ENCODE measurements around the gene UBA52.
"Not testable (repeated sequence)": the region's sequence is repeated elsewhere in the genome, so short reads cannot be mapped to it uniquely, and the experiment has no call there.

UBA52 gene

DNA sequence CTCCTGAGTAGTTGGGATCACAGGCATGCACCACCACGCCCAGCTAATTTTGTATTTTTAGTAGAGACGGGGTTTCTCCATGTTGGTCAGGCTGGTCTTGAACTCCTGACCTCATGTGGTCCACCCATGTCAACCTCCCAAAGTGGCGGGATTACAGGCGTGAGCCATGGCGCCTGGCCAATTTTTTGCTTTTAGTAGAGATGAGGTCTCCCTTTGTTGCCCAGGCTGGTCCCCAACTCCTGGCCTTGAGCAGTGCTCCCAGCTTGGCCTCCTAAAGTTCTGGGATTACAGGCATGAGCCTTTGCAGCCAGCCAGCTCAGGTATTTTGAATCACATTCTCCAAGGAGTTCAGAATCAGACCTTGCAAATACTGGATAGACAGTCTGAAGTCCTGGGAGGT is 21.1 kb downstream of the UBA52 start:
- not testable (repeated sequence) for DNase-seq (ENCODE audit: low spot score); FAIRE-seq

DNA sequence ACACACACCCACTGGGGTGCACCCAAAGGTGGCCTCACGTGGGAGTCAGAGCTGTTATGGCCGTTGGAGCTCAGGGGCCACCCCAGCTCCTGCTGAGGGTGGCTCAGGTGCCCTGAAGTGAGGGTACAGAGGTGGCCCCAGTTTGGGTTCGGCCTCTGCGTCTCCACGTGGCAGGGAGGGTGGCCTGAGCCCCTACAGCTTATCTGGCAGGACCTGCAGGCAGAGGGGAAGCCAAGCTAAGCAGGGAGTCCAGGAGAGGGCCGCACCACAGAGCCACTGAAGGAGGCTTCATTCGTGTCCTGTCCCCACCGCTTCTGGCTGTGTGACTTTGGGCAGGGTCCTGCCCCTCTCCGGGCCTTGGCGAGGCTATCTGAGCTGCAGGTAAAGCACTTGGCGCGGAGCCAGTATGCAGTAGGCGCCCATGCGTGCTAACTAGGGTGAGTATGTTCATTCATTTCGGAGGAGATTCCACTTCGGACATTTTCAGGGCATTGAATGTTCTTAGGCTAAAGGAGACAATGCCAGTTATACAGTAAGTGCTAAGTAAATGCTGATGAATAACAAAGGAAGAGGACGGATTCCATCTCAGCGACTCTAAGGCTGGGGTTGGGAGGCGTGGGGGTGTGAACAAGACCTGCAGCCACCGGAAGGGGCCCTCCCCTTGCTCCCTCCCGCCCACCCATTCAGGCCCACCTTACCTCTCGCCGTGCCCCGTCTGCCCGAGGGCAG is 21.9 kb downstream of the UBA52 start:
- DNase-seq (ENCODE audit: low spot score), result no peak
- FAIRE-seq, result no peak

DNA sequence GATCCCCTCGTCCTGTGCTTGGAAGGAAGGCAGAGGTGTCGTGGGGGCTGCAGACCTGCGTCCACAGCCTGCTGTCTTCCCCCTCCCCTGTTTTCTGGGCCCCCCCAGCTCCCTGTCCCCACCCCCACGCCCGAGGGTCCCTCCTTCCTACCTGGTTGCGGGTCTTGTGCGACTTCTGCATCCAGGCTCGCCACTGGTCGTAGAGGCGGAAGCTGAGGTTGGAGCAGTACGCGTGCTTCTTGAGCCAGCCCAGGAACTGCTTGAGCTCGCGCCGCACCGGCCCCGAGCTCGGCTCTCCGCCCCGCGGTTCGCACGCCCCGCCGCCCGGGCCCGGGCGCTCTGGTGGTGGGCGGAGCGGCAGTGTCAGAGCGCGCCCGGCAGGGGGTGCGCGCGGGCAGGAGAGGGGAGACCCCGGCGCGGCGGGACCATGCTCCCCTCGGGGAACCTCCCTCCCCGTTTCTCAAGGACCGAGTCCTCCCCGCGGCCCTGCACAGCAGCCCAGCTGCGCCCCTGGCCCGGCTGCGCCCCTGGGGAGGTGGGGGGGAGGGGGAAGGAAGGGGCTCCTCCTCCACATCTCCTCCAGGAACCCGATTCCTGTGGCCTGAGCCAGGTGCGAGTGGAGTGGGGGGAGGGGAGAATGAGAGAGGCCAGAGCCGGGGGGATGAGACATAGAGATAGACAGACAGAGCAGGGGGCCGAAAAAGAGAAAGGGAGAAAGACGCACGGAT is 22.6 kb downstream of the UBA52 start:
- FAIRE-seq, result no peak
- peak; percentile 79 for DNase-seq (ENCODE audit: low spot score)

DNA sequence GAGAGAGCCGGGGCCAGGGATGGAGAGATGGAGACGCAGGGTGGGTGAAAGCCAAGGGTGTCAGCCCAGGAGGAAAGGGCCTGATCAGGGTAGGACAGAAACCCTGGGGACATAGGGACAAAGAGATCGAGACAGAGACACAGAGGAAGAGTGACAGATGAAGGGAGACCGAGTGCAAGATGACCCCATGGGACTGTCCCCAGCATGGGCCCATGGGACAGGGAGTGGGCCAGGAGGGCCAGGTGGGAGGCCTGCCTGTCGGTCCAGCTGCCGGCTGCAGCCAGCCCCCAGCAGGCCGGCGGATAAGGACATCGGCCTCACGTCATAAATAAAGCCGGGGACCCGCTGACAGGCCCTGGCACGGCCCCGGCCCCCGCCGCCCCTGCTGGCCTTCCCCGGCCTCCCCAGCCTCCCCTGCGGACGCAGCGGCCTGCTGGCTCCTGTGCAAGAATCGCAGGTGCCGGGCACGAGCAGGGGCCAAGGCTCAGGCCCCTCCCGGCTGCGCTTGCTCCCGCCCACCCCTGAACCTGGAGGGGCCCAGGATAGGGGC is 23.2 kb downstream of the UBA52 start:
- FAIRE-seq, result no peak
- DNase-seq (ENCODE audit: low spot score), result no peak

DNA sequence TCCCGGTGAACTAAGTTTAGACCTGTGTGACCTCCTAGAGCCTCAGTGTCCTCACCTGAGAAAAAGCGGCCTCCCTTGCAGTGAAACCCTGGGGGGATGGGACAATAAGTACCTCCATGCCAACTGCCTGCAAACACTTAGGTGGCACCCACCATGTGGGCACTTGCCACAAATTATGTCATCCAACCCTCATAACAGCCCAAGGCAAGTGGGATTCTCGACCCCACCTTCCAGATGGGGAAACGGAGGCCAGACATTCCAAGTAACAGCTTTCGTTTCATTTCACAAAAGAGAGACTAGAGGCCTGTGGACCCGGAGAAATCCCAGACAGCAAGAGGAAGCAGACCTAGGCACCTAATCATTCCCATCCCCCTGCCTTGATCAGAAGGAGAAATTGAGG is 23.8 kb downstream of the UBA52 start:
- FAIRE-seq (no peak), DNase-seq (ENCODE audit: low spot score) (no peak)

DNA sequence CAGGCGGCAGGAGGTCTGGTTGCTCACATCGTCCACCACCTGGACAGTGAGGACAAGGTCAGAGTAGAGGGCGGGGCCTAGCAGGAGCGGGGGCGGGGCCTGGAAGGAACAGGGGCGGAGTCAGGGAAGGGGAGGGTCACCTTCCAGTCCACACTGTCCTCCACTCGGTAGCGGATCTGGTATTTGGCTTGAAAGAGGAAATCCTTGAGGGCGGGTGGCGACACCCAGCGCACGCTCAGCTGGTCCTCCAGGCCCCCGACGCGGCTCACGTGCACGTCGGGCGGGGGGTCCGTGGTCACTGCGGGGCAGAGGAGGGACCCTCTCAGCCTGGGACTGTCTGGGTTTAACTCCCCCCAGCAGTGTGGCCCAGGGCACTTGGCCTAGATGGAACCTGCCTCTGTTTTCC is 25.1 kb downstream of the UBA52 start:
- FAIRE-seq, result no peak
- no peak for DNase-seq (ENCODE audit: low spot score)

DNA sequence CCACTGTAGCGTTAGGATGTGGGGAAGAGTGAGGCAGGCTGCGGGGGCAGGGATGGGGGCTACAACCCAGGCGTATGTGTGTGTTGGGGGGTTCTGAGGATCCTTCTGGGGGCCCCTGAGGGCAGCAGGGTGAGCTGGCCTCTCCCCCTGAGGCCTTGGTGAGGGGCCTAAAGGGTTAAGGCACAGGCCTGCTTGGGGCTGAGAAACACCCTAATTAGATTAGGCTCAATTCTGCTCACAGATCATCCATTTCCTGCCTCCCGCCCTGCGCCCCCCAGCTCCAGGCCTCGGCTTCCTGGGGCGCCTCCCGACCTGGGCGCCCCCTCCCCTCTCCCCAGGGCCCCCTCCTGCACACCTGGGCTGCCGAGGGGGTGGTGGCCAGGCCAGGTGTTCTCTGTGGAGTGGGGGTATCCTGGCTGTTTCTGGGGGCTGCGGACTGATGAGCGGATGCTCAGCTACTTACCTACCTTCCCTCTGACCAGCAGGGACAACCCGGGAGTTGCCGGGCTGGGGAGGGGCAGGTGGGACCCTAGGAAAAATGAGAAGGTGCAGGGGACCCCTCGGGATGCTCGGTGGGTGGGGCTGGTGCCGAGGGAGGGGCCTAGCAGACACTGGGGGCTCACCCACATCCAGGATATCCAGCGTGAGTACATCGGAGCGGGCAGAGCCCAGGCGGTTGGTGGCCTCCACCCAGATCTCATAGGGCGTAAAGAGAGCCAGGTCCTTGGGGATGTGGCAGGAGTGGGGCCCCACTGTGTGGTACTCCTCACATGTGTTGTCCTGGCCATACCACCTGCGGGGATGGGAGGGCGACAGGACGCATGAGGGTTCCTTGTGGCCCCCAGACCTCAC is 26.4 kb downstream of the UBA52 start:
- DNase-seq (ENCODE audit: low spot score), result no peak

DNA sequence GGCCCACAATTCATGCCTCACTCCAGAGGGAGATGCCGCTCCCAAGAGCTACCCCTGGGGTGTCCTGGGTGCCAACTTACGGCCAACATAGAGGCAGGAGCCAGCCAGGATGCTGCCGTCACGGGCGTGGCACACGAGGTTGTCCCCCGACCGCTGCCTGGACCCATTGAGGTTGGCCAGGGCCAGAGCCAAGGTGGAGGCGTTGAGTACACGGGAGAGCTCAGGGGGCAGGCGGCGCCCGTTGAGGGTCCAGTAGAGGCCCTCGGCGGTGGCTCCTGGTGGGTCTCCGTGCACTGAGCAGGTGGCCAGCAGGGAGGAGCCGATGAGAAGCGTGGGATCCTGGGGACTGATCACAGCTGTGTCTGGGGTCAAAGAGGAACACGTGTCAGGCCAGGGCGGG is 27.8 kb downstream of the UBA52 start:
- DNase-seq (ENCODE audit: low spot score) (no peak), FAIRE-seq (no peak)

More for the DNA sequence above, 26.4 kb downstream of the UBA52 start:
- FAIRE-seq, result no peak

DNA sequence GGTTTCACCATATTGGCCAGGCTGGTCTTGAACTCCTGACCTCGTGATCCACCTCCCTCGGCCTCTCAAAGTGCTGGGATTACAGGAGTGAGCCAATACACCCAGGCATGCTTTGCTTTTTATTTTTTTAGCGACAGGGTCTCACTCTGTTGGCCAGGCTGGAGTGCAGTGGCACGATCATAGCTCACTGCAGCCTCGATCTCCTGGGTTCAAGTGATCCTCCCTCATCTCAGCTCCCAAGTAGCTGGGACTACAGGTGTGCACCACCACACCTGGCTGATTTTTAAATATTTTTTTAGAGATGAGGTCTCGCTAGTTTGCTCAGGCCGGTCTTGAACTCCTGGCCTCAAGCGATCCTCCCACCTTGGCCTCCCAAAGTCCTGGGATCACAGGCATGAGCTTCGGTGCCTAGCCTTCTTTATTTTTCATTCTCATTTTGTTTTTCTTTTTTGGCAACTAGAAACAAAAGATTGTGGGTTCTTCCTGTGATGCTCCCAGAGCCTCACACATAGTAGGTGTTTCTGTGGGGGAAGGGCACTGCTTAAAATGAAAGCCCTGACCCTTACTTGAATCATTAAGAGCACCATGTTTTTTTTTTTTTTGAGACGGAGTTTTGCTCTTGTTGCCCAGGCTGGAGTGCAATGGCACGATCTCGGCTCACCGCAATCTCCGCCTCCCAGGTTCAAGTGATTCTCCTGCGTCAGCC is 29.2 kb downstream of the UBA52 start:
- not testable (repeated sequence) for DNase-seq (ENCODE audit: low spot score); FAIRE-seq

DNA sequence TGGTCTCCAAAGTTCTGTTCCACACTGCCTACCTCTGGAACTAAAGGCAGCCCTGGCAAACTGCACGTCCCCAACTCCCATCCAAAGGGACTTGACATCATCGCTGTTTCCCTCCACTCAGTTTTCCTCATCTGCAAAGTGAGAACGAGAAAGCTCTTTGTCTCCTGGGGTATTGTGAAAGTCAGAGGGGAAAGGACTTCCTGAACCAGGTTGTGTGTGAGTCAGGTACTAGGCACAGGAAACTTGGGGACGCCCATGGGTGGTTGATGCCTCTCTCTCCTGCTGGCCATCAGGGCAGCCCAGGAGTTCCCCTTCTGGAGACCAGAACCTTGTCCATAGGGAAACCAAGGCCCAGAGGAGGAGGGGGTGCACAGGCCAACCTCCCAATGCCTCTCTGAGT is 30.2 kb downstream of the UBA52 start:
- no peak for DNase-seq (ENCODE audit: low spot score)
- FAIRE-seq, result no peak

DNA sequence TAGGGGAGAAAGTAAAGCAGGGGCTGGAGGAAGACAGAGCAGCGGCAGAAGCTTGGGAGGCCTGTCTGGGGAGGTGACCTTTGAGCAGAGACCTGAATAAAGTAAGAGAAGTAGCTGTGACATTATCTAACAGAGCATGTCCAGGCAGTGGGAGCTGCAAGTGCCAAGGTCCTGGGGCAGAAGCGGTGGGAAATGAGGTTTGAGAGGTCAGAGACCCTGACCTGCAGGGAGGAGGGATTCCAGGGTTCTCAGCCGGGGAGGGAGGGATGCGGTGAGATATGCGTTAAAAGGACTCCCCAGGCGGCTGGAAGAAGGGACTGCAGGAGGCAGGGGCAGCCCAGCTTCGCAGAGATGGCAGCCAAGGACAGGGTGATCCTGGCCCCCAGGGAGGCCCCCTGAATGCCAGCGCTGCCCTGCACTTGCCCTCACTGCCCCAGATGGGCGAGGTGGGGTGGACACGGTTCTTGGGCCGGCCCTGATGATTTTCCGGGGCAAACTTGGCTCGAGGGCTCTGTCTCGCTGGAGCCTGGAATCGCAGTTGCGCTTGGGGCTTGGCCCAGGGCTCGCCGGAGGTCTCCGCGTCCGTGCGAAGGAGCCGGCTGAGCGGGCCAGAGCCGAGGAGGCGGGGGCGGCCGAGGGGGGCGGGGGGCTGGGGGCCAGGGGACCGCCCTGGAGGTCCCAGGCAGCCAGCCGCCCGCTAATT is 31.7 kb downstream of the UBA52 start:
- no peak for DNase-seq (ENCODE audit: low spot score)
- no peak for FAIRE-seq

DNA sequence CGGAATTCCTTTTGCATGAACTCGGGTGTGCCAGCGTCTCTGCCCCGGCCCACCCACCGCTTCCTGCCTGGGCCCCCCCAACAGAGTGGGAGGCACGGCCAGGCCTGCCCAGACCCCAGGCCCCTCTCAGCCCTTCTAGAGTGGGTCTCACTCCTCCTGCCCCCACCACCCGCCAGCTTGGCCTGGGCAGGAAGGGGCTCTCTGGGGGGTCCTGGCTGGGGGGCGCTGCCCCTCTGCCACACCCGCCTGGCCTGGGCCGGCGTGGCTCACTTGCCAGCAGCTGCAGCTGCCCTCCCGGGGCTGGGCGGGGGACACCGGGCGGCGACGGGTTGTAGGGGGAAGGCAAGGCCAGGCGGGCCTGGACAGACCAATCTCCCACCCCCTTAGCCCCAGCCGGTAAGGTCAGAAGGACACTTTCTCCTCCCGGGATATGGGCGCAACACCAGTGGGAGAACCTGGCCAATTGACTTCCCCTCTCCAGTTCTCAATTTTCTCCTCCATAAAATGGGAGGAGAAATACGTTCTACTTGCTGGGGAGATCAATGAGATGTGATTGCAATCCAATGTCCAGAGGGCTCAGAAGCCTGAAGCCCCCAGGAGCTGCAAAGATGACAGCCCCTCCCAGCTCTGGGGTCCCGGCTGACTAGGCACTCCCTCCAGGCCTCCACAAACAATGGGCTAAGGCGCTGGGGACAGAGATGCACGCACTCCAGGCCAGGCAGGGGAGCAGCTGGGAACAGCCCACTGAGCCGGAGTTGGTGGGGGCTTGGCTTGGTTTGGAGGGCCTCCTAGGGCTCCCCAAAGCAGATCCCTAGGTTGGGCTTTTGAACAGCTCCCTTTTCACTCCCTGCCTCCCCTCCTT is 32.5 kb downstream of the UBA52 start:
- DNase-seq (ENCODE audit: low spot score) (no peak), FAIRE-seq (no peak)

DNA sequence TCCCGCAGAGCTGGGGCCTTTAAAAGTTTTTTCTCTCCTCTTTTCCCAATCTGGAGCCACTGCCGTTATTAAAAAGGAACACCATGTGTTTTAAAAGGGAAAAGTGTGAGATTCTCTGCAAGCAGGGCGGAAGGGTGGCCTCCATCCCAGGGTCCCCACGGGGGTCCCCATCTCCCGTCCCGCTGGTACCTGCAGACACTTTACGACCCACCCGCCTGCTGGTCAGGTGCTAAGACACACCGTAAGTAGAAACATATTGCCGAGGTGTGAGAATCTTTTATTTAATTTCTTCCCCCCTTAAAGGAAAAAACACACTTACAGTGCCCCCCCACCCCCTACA is 33.1 kb downstream of the UBA52 start:
- DNase-seq (ENCODE audit: low spot score), result no peak
- FAIRE-seq, result no peak

DNA sequence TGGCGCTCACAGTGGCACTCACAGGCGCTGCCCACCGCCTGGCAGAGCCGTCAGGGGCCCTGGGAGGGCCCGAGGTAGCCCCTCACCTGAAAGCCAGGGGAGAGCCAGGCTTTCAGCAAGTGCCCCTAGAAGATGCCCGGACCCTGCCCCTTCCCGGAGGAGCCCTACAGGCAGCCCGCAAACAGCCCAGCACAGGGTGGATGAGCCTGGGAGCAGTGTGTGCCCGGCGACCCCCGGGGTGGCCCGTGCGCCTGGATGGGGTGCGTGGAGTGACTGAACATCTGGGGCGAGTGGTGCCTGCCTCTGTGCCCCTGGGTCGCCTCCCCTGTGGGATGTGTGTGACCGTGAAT is 33.5 kb downstream of the UBA52 start:
- DNase-seq (ENCODE audit: low spot score) (no peak), FAIRE-seq (no peak)

DNA sequence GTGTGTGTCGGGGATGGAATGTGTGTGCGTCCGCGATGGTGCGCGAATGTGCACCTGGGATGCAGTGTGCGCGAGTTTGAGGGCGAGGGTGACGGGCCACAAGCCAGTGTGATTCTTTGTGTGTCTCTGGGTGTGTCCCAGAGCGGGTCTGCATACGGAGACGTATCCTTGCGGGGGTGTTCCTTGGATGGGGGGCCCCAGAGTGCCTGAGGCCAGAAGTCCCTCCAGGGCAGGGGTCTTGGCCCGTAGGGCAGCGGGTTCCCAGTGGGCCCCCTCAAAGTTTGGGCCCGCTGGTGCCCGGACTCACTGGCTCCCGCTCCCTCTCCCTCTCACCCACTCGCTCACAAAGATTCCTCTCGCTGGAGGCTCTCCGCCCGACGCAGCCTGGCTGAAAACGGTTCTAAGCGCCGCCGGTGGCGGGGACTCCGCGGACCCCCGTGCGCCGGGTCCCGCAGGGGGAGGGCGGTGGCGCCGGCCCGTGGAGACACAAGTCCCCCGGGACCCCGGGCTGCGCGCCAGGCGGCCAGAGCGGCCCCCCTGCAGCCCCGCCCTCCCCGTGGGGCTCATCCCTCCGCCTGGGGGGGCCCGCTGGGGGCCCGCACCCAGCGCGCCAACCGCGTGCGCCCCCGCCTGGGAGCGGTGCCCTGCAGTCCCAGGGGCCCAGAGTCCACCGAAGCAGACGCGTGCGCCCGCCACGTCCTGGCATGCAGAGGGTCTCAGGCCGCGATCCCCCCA is 34.1 kb downstream of the UBA52 start:
- FAIRE-seq, result no peak

DNA sequence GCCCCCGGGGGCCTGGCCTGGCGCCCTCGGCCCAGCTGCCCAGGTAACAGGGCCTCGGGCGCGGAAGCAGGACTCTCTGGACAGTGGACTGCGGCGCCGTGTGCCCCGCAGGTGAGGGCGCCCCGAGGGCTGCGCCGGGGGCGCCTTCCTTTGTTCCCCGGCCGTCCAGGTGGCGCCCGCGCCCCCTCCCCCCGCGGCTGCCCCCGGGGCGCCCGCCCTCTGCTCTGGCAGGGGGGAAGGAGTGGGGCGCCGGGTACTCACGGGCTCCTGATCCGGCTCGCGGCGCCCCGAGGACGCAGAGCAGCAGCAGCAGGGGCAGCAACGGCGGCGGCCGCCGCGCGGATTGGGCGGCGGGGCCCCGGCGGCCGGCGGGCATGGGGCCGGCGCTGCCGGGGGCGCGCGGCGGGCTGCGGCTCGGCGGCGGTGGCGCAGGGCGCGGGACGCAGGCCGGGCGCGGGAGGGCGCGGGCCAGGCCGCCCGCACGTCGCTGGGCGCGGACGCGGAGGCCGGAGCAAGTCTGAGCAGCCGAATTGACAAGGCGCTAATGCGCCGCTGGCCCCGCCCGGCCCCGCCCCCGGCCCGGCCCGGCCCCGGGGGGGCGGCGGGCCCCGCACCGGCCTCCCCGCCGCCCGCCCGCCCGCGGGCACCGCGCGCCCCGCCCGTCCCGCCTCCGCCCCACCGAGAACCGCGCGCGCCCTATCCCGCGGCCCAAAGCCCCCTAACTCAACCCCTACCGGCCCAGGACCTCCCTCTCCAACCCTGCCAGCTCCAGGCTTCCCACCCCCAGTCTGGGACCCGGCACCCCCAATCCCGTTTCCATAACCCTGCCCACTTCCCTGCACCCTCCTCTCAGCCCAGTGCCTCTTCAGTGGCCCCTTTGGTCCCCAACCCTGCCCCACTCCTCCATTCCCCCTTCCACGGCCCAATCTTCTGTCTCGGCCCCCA is 34.9 kb downstream of the UBA52 start, which contains the start of gene CRLF1:
Gene CRLF1 (minus strand): TSS at position 519 of the 945 bp plus-strand sequence. CDS start 143 bp downstream, at position 376.
- no peak for DNase-seq (ENCODE audit: low spot score)
- FAIRE-seq, result no peak

More for the DNA sequence above, 34.1 kb downstream of the UBA52 start:
- no peak for DNase-seq (ENCODE audit: low spot score)

DNA sequence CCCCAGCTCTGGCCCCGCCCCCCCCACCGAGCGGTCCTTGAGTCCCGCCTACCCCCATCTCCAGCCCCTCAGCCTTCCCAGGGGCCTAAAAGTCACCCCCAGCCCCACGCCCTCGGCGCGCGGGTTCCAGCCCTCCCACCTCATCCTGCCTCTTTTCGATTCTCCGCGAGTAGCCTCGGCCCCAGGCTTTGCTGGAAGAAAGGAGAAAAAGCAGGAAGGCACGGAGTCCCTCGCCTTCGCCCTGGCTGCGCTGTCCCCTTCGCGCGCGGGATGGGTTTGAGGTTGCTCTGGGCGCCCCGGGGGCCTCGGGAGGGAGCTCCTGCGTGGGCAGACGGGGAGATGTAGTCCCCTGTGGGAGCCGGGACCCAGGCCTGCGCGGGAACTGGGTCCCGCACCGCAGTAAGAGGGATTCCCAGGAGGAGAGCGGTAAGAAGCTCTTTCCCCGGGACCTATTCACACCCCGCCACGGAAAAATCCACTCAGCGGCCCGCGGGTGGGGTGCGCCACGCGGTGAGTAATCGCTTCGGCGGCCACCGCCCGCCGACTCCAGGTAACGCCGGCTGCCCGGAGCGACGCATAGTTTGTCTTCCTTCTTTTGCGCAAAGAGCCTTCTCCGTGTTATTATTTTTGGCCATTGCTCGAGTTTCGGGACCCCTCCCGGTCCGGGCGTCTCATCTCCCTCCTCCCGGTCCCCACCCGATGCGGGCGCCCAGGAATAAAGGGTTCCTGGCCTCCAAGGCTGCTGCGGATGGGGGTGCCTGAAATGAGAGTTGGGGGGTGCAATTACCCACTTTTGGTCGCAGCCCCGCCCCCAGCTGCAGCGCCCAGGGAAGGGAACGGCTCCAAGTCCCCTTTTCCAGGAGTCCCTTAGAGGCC is 35.8 kb downstream of the UBA52 start:
- FAIRE-seq (no peak), DNase-seq (ENCODE audit: low spot score) (no peak)
